Astrocyte (in vitro differentiated cells and primary cell): Measurements from ENCODE around the gene TRAPPC10. TPM values are rescaled to one million over a fixed set of nuclear protein-coding genes. Genes with fewer than 3 reads are reported as not detected.

Source experiments
- DNase-seq: peaks from one replicate; pipeline ENCODE4 v3.0.0-alpha.2; 2010; ENCODE audit warnings: low read depth
- FAIRE-seq: peaks from 2 replicates; lab custom pipeline; 2011; peaks lifted over from hg19 to GRCh38; lab: Jason Lieb, UNC
- H2AFZ ChIP-seq: 2 replicates; pipeline ENCODE4 v1.6.0; 2012; ENCODE audit warnings: low read depth, low read length, inconsistent platforms
- H3K27ac ChIP-seq: 2 replicates; pipeline ENCODE4 v1.5.1; 2011; ENCODE audit warnings: low read depth, low read length, inconsistent platforms
- H3K27me3 ChIP-seq: 2 replicates; pipeline ENCODE4 v1.6.0; 2011; ENCODE audit warnings: low read length, inconsistent platforms; ENCODE audit not compliant: insufficient read depth
- H3K36me3 ChIP-seq: 2 replicates; pipeline ENCODE4 v1.5.1; 2011; ENCODE audit warnings: low read length, inconsistent platforms; ENCODE audit not compliant: insufficient read depth
- H3K4me1 ChIP-seq: 2 replicates; pipeline ENCODE4 v1.5.1; 2011; ENCODE audit warnings: low read length, inconsistent platforms; ENCODE audit not compliant: insufficient read depth
- H3K4me2 ChIP-seq: 2 replicates; pipeline ENCODE4 v1.6.0; 2012; ENCODE audit warnings: low read length, inconsistent platforms
- H3K4me3 ChIP-seq: 2 replicates; pipeline ENCODE4 v1.5.1; 2011; ENCODE audit warnings: low read depth, mild to moderate bottlenecking, low read length, inconsistent platforms; ENCODE audit not compliant: insufficient read depth
- H3K79me2 ChIP-seq: 2 replicates; pipeline ENCODE4 v1.6.0; 2012; ENCODE audit warnings: mild to moderate bottlenecking, low read length, inconsistent platforms; ENCODE audit not compliant: insufficient read depth
- H3K9ac ChIP-seq: 2 replicates; pipeline ENCODE4 v1.6.0; 2012; ENCODE audit warnings: mild to moderate bottlenecking, low read length, inconsistent platforms
- H3K9me3 ChIP-seq: 2 replicates; pipeline ENCODE4 v1.5.1; 2012; ENCODE audit warnings: low read depth, mild to moderate bottlenecking, low read length, inconsistent platforms; ENCODE audit not compliant: insufficient read depth
- H4K20me1 ChIP-seq: 2 replicates; pipeline ENCODE4 v1.6.0; 2012; ENCODE audit warnings: low read length, inconsistent platforms; ENCODE audit not compliant: insufficient read depth
- H3K27ac Mint-ChIP-seq: one replicate; pipeline ENCODE4 v1.8.0; 2021; ENCODE audit warnings: mild to moderate bottlenecking, mixed read lengths; ENCODE audit not compliant: unreplicated experiment
- H3K27me3 Mint-ChIP-seq: one replicate; pipeline ENCODE4 v1.8.0; 2021; ENCODE audit warnings: low read depth, mixed read lengths; ENCODE audit not compliant: unreplicated experiment
- H3K36me3 Mint-ChIP-seq: one replicate; pipeline ENCODE4 v1.8.0; 2021; ENCODE audit warnings: low read depth, mixed read lengths; ENCODE audit not compliant: unreplicated experiment
- H3K4me1 Mint-ChIP-seq: one replicate; pipeline ENCODE4 v1.8.0; 2021; ENCODE audit warnings: low read depth, mixed read lengths; ENCODE audit not compliant: unreplicated experiment
- H3K4me3 Mint-ChIP-seq: one replicate; pipeline ENCODE4 v1.8.0; 2021; ENCODE audit warnings: mild to moderate bottlenecking, moderate library complexity, mixed read lengths; ENCODE audit not compliant: unreplicated experiment
- H3K9me3 Mint-ChIP-seq: one replicate; pipeline ENCODE4 v1.8.0; 2021; ENCODE audit warnings: mild to moderate bottlenecking, mixed read lengths; ENCODE audit not compliant: unreplicated experiment
- CTCF ChIP-seq: IDR thresholded peaks from 2 replicates; pipeline ENCODE4 v1.5.1; 2011; ENCODE audit warnings: low read depth, mild to moderate bottlenecking, inconsistent platforms, low read length, moderate library complexity; ENCODE audit not compliant: insufficient read depth
- EZH2 ChIP-seq: IDR thresholded peaks from 2 replicates; pipeline ENCODE4 v1.6.1; 2012; ENCODE audit warnings: mild to moderate bottlenecking, low read length, inconsistent platforms; ENCODE audit not compliant: insufficient read depth
- total RNA-seq: library from RNA; stranded (reverse); gene quantifications from 2 replicates; pipeline ENCODE4 v1.2.1, GENCODE V29; 2021

Gene TRAPPC10
- total RNA-seq, 1 donor from 2014 or later: 45.7 TPM

- no peaks in the 10 kb centered on the region for H3K36me3 Mint-ChIP-seq
- peaks cover 36% of the 10 kb centered on the region for H3K4me1 Mint-ChIP-seq
- H3K9me3 Mint-ChIP-seq: no peaks in the 10 kb centered on the region
- peaks cover 44% of the 10 kb centered on the region for H4K20me1 ChIP-seq
- FAIRE-seq (no peak), DNase-seq (no peak)
- H3K27me3 Mint-ChIP-seq: no peaks in the 10 kb centered on the region
- peaks cover 16% of the 10 kb centered on the region for H3K4me1 ChIP-seq
- H3K36me3 ChIP-seq: no peaks in the 10 kb centered on the region
- H3K27ac Mint-ChIP-seq: peak overlapping the region; percentile 80
- peak overlapping the region; percentile 91 for H3K9ac ChIP-seq
- no peaks in the 10 kb centered on the region for H3K27me3 ChIP-seq
- peak overlapping the region; percentile 74 for H3K4me3 ChIP-seq
- peak overlapping the region; percentile 97 for H3K4me2 ChIP-seq
- no peaks in the 10 kb centered on the region for H3K9me3 ChIP-seq
- no peak overlapping the region for H2AFZ ChIP-seq
- TF ChIP-seq EZH2 (no peak), CTCF (no peak)
- H3K4me3 Mint-ChIP-seq: peak overlapping the region; percentile 89
- peak overlapping the region; percentile 64 for H3K27ac ChIP-seq
- peaks cover 60% of the 10 kb centered on the region for H3K79me2 ChIP-seq
These were observed 618 bp downstream of the TRAPPC10 start for GRCh38 chr21:44012474-44013379.

GRCh38 chr21:44013380-44014088 lies 1.4 kb downstream of the TRAPPC10 start:
- TF ChIP-seq CTCF (no peak), EZH2 (no peak)
- H4K20me1 ChIP-seq: peaks cover 52% of the 10 kb centered on the region
- H3K4me1 Mint-ChIP-seq: peaks cover 34% of the 10 kb centered on the region

More at GRCh38 chr21:44013380-44014088, 1.4 kb downstream of the TRAPPC10 start:
- Histone ChIP-seq H3K4me2 (peak overlapping the region; percentile 97), H3K27me3 (no peaks in the 10 kb centered on the region), H3K4me1 (peaks cover 16% of the 10 kb centered on the region), H2AFZ (no peak overlapping the region), H3K9me3 (no peaks in the 10 kb centered on the region), H3K4me3 (peak overlapping the region; percentile 74), H3K9ac (peak overlapping the region; percentile 91), H3K36me3 (no peaks in the 10 kb centered on the region), H3K27ac (peak overlapping the region; percentile 64), H3K79me2 (peaks cover 68% of the 10 kb centered on the region)
- no peak for DNase-seq
- H3K4me3 Mint-ChIP-seq: peak overlapping the region; percentile 89
- H3K27me3 Mint-ChIP-seq: no peaks in the 10 kb centered on the region
- FAIRE-seq: no peak
- H3K9me3 Mint-ChIP-seq: no peaks in the 10 kb centered on the region
- H3K27ac Mint-ChIP-seq: peak overlapping the region; percentile 80
- H3K36me3 Mint-ChIP-seq: peaks cover under 1% of the 10 kb centered on the region
